Choroid plexus epithelial cell (primary cell): ENCODE data around the gene ODC1.

Experiments
- DNase-seq: peaks from one replicate; pipeline ENCODE4 v3.0.0-alpha.2; 2010; ENCODE audit warnings: low read depth
- H3K4me3 ChIP-seq: 2 replicates; pipeline ENCODE4 v1.5.1; 2011; ENCODE audit warnings: low read depth, mild to moderate bottlenecking, control low read depth, low read length, moderate library complexity
- TF ChIP-seq, protein P1 (sequence below): conservative IDR thresholded peaks from 2 replicates; pipeline ENCODE4 v1.5.1; 2011; ENCODE audit warnings: low read depth, mild to moderate bottlenecking, control low read depth, inconsistent platforms, low read length, moderate library complexity

ODC1 gene

DNA sequence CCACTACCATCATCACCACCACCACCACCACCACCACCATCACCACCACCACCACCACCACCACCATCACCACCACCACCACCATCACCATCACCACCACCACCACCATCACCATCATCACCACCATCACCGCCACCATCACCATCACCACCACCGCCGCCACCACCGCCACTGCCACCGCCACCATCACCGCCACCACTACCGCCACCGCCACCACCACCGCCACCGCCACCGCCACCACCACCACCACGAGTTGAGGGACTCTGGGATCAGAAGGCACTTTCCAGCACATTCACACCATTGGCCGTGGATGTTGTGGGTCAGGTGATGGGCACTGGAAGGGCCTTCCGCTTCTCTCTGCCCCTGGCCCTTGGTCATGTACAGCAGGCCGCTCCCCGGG, 48.8 kb downstream of the ODC1 start:
- TF ChIP-seq, protein P1, sequence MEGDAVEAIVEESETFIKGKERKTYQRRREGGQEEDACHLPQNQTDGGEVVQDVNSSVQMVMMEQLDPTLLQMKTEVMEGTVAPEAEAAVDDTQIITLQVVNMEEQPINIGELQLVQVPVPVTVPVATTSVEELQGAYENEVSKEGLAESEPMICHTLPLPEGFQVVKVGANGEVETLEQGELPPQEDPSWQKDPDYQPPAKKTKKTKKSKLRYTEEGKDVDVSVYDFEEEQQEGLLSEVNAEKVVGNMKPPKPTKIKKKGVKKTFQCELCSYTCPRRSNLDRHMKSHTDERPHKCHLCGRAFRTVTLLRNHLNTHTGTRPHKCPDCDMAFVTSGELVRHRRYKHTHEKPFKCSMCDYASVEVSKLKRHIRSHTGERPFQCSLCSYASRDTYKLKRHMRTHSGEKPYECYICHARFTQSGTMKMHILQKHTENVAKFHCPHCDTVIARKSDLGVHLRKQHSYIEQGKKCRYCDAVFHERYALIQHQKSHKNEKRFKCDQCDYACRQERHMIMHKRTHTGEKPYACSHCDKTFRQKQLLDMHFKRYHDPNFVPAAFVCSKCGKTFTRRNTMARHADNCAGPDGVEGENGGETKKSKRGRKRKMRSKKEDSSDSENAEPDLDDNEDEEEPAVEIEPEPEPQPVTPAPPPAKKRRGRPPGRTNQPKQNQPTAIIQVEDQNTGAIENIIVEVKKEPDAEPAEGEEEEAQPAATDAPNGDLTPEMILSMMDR = no peak
- H3K4me3 ChIP-seq = no peak overlapping the region
- DNase-seq = no peak

DNA sequence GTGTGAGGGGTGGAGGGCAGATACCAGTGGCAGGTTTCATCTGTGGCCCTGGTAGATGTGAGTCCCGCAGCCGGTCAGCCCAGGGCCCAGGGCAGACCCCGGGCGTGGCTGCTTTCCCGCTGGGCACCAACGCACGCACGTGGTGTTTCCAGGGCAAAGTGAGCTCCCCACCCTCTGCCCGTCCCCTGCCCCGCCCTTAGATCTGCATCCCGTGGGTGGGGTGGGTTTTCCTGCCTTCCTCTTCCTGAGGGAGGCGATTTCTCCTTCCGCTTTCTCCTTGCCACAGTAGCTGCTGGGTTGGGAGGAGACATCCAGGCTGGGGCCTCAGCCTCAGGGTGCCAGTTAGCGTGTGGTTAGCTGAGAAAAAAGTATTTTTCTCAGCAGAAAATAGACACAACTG, 49.6 kb downstream of the ODC1 start:
- DNase-seq = no peak
- H3K4me3 ChIP-seq = no peak overlapping the region
- TF ChIP-seq, protein P1 = no peak

DNA sequence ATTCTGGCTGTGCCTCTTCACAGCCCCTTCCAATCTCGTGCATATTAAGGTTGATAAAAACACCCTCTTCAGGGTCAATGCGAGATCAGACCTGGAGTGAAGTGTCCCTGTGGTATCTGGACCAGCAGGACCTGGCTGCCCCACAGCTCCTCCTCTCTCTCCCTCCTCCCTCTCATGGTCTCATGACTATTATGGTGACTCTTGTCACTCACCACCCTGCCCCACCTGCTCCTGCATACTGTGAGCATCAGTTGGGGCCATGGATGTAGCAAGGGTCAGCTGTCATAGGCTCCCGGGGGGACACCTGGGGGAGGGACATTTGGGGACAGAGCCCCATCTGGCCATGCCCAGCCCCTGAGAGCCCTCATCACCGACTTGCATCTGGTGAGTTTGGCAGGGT, 50.2 kb downstream of the ODC1 start:
- H3K4me3 ChIP-seq = no peak overlapping the region
- no peak for DNase-seq
- TF ChIP-seq, protein P1 = no peak

DNA sequence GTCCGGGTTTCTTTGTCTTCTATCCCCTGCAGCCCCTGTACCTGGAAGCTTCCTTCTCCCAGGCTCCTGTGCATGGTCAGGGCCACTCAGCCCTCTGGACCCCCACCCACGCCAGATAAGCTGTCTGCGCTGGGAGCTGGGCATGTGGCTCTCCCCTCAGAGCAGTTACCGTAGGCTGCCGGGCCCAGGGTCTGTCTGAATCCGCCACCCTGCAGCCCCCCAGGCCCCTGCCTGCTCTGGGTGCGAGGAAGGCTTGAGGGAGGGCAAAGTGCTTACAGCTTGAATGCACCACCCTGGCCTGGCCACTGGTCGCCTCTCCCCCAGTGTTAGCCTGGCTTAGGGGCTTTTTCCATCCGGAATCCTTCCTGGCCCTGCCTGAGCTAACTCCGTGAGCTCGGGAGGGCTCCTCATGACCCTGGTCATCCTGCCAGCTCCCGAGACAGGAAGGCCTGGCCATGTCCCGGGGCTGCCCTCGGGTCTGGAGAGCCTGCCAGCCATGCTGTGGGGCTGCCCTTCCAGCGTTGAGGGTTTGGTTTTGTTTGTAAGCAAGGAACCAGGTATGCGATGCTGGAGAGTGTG, 50.7 kb downstream of the ODC1 start:
- TF ChIP-seq, protein P1 = no peak
- H3K4me3 ChIP-seq = no peak overlapping the region
- DNase-seq = no peak

DNA sequence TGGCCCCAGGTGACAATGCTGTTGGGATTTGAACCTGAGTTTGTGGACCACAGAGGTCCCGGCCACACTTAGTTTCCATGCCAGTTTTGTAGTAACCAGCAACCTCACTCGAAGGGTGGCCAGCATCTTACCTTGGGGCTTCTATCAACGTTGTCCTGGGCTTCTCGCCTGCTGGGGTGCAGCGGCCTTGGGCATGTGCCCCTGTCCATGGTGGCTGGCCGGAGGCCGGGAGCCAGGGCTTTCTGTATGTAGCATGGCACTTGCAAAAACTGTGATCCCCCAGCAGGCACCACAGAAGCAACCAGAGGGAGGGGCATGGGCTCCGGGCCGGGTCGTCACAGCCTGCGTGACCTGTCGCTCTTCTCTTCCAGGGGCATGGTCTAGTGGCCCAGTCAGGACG, 51.7 kb downstream of the ODC1 start:
- H3K4me3 ChIP-seq = no peak overlapping the region

DNA sequence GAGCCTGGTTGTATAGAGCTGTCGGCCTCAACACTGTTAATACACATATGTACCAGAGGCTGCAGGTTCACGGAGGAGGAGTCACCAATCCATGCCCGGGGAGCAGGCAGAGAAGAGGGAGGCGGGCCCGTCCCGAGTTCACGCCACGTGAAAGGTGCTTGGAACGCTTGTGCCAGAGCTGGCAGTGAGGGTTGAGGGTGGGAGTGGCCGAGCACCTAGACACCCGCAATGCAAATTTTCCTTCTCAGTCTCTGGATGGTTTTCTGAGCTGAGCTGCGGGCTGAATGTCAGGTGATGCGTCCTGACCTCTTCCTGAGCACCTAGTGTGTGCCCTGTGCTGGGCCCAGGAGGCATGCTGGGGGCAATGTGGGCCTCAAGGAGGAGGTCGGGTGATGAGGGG, 52.2 kb downstream of the ODC1 start:
- DNase-seq = no peak
- no peak overlapping the region for H3K4me3 ChIP-seq
- TF ChIP-seq, protein P1 = no peak

More for the DNA sequence above, 51.7 kb downstream of the ODC1 start:
- DNase-seq = no peak
- TF ChIP-seq, protein P1 = no peak

DNA sequence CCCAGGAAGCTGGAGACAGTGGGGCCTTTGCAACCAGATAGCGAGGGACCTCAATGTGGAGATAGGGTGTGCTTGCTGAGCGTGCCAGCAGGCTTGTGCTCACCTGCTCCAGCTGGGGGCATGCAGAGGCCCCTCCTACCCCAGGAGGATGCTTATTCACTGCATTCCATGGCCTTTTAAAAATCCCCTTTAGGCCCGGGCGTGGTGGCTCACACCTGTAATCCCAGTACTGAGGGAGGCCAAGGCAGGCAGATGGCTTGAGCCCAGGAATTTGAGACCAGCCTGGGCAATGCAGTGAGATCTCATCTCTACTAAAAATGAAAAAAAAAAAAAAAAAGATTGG, 54.5 kb downstream of the ODC1 start:
- DNase-seq = no peak
- no peak overlapping the region for H3K4me3 ChIP-seq
- TF ChIP-seq, protein P1 = no peak
